HepG2 (cell line): ENCODE measurements around the gene SLC5A6. TPM values are rescaled to one million over a fixed set of nuclear protein-coding genes. Genes with fewer than 3 reads are reported as not detected.

Source experiments
- AFF4 ChIP-seq: sonication (generic); formaldehyde crosslinking; IDR thresholded peaks from 2 replicates; pipeline ENCODE4 v1.4.0; 2020; ENCODE audit warnings: missing genetic modification reagents
- AGO2 ChIP-seq: fragments of 200-400 bp; formaldehyde crosslinking; optimal IDR thresholded peaks from 2 replicates; pipeline ENCODE3; 2017; ENCODE audit warnings: mild to moderate bottlenecking, low read depth, low read length, moderate library complexity
- CREM ChIP-seq, 2 experiments: sonication (generic) in 1 of 2; formaldehyde crosslinking in 1 of 2; IDR thresholded peaks; 2 replicates each; pipeline versions ENCODE4 v1.4.0 to v1.6.1; 2016 to 2020; ENCODE audit warnings: antibody characterized with exemption in 1 of 2, mild to moderate bottlenecking in 1 of 2, missing genetic modification reagents in 1 of 2
- FLYWCH1 ChIP-seq: sonication (generic); formaldehyde crosslinking; IDR thresholded peaks from 2 replicates; pipeline ENCODE4 v1.8.1; 2023; ENCODE audit warnings: mild to moderate bottlenecking, missing genetic modification reagents
- ISL2 ChIP-seq: sonication (generic); formaldehyde crosslinking; IDR thresholded peaks from 2 replicates; pipeline ENCODE4 v1.5.0; 2020; ENCODE audit warnings: missing genetic modification reagents
- MEIS1 ChIP-seq: sonication (generic); formaldehyde crosslinking; IDR thresholded peaks from 2 replicates; pipeline ENCODE4 v1.9.0; 2021; ENCODE audit warnings: mild to moderate bottlenecking, missing genetic modification reagents, moderate library complexity, borderline replicate concordance
- MIER2 ChIP-seq: IDR thresholded peaks from 2 replicates; pipeline ENCODE4 v1.6.1; 2016; ENCODE audit warnings: missing biosample characterization, missing genetic modification reagents
- PCBP2 ChIP-seq: fragments of 200-400 bp; formaldehyde crosslinking; optimal IDR thresholded peaks from 2 replicates; pipeline ENCODE3; 2018; ENCODE audit warnings: low read length, low read depth; ENCODE audit not compliant: poor library complexity, severe bottlenecking
- RAD21 ChIP-seq: fragments of 450-650 bp; formaldehyde crosslinking; IDR thresholded peaks from 2 replicates; pipeline ENCODE4 v1.5.0; 2020; ENCODE audit warnings: mild to moderate bottlenecking
- SAFB2 ChIP-seq: sonication (generic); formaldehyde crosslinking; IDR thresholded peaks from 2 replicates; pipeline ENCODE4 v1.5.1; 2020; ENCODE audit warnings: missing genetic modification reagents, low read depth, mild to moderate bottlenecking, borderline replicate concordance
- TEAD2 ChIP-seq: sonication (generic); formaldehyde crosslinking; IDR thresholded peaks from 2 replicates; pipeline ENCODE4 v1.9.0; 2021; ENCODE audit warnings: missing genetic modification reagents
- ZBTB37 ChIP-seq: sonication (generic); formaldehyde crosslinking; IDR thresholded peaks from 2 replicates; pipeline ENCODE4 v1.4.0; 2020; ENCODE audit warnings: mild to moderate bottlenecking, missing genetic modification reagents
- ZBTB7B ChIP-seq: sonication (generic); formaldehyde crosslinking; IDR thresholded peaks from 2 replicates; pipeline ENCODE4 v1.4.0; 2020; ENCODE audit warnings: missing genetic modification reagents
- ZFP90 ChIP-seq: sonication (generic); formaldehyde crosslinking; IDR thresholded peaks from 2 replicates; pipeline ENCODE4 v1.8.0; 2022; ENCODE audit warnings: missing genetic modification reagents, mild to moderate bottlenecking, inconsistent platforms, borderline replicate concordance
- ZNF160 ChIP-seq: sonication (generic); formaldehyde crosslinking; IDR thresholded peaks from 2 replicates; pipeline ENCODE4 v1.8.0; 2022; ENCODE audit warnings: mild to moderate bottlenecking, inconsistent platforms, missing genetic modification reagents
- ZNF251 ChIP-seq: sonication (generic); formaldehyde crosslinking; IDR thresholded peaks from 2 replicates; pipeline ENCODE4 v1.9.0; 2021; ENCODE audit warnings: mild to moderate bottlenecking, missing genetic modification reagents
- ZNF256 ChIP-seq: sonication (generic); formaldehyde crosslinking; conservative IDR thresholded peaks from 2 replicates; pipeline ENCODE4 v1.4.0; 2020; ENCODE audit warnings: missing genetic modification reagents
- ZNF652 ChIP-seq: IDR thresholded peaks from 2 replicates; pipeline ENCODE4 v1.6.1; 2016; ENCODE audit warnings: low read depth, borderline replicate concordance
- ZNF704 ChIP-seq: sonication (generic); formaldehyde crosslinking; IDR thresholded peaks from 2 replicates; pipeline ENCODE4 v1.8.1; 2023; ENCODE audit warnings: mild to moderate bottlenecking, inconsistent platforms, moderate library complexity, missing genetic modification reagents, borderline replicate concordance
- polyA plus RNA-seq, 8 experiments: library from polyadenylated mRNA; depleted of rRNA in 3 of 8; stranded (reverse) in 7 of 8; unstranded in 1 of 8; fragments of >200 nt; fragmentation: Illumina TruSeq in 4 of 8; extraction: Trizol in 4 of 8; gene quantifications; 2 replicates each; pipeline versions ENCODE4 v1.2.1 to v1.2.3, GENCODE V29; 2011 to 2016; ENCODE audit warnings: low read depth in 4 of 8, missing spikeins in 1 of 8, mixed read lengths in 1 of 8; ENCODE audit not compliant: insufficient read depth in 1 of 8
- total RNA-seq, 5 experiments: library from RNA; depleted of rRNA; stranded (reverse); fragments of >200 nt; fragmentation: Illumina TruSeq; extraction: Trizol; gene quantifications; 2 replicates each; pipeline ENCODE4 v1.2.3, GENCODE V29; 2016; ENCODE audit warnings: low read depth in 1 of 5
- TF ChIP-seq, protein P1 (sequence below): sonication (generic); IDR thresholded peaks from 2 replicates; pipeline ENCODE4 v1.6.1; 2016; ENCODE audit warnings: low read depth, borderline replicate concordance
- TF ChIP-seq, protein P2 (sequence below): sonication (generic); formaldehyde crosslinking; IDR thresholded peaks from 2 replicates; pipeline ENCODE4 v1.5.1; 2020; ENCODE audit warnings: missing genetic modification reagents, mild to moderate bottlenecking, borderline replicate concordance

SLC5A6 gene
- total and polyA plus RNA-seq, 2 of the 13 experiments (the other 11 are each of a cell fraction or from before 2014, with no cell fraction given): 135 to 417 TPM

DNA sequence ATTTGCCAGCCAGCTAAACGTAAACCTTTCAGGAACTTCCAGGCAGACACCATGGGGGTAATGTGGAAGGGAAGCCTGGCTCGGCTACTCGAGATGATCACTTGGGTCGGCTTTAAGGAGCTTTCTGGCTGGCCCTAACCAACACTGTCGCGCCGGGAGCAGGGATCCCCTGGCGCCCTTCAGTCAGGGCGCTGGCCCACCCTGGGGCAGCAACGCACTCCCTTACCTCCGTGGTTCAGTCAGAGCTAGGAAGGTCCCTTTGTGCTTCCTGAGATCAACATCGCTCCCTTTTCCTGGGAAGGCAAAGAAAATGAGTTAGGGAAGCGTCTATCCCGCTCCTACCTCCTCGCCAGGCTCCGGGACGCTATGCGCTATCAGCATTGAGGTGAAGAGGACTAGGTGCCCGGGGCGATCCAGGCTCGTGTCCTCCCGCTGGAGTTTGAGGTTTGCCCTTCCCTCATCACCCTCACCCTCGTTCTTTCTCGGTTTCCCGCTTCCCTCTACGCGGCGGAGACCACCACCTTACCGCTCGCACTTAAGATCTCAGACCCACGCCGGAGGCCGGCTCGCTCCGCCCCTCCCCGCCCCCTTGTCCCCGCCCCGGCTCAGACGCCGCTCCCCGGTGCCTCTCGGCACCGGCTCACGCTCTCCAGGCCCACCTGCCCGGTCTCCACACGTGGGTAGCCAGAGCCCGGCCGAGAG is 676 bp downstream of the SLC5A6 start (continued):
- TF ChIP-seq SAFB2 (CRISPR knock-in tag) (no peak), AGO2 (no peak), ZNF160 (CRISPR knock-in tag) (no peak), ZBTB7B (no peak), RAD21 (no peak; the same call in 1 of the 2 replicates), AFF4 (CRISPR knock-in tag) (no peak), ZNF652 (no peak), MEIS1 (no peak), ZNF256 (CRISPR knock-in tag) (no peak), ZNF251 (CRISPR knock-in tag) (no peak), ZFP90 (CRISPR knock-in tag) (no peak; the same call in 1 of the 2 replicates), ISL2 (CRISPR knock-in tag) (no peak), PCBP2 (no peak), CREM (IDR thresholded peaks at IDR 0.05) (no peak), CREM (CRISPR knock-in tag; IDR thresholded peaks at IDR 0.05) (no peak), MIER2 (no peak), ZBTB37 (CRISPR knock-in tag) (no peak), FLYWCH1 (CRISPR knock-in tag) (no peak), ZNF704 (CRISPR knock-in tag) (no peak), TEAD2 (CRISPR knock-in tag) (no peak)
- TF ChIP-seq, protein P1, sequence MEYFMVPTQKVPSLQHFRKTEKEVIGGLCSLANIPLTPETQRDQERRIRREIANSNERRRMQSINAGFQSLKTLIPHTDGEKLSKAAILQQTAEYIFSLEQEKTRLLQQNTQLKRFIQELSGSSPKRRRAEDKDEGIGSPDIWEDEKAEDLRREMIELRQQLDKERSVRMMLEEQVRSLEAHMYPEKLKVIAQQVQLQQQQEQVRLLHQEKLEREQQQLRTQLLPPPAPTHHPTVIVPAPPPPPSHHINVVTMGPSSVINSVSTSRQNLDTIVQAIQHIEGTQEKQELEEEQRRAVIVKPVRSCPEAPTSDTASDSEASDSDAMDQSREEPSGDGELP: no peak
- TF ChIP-seq, protein P2, sequence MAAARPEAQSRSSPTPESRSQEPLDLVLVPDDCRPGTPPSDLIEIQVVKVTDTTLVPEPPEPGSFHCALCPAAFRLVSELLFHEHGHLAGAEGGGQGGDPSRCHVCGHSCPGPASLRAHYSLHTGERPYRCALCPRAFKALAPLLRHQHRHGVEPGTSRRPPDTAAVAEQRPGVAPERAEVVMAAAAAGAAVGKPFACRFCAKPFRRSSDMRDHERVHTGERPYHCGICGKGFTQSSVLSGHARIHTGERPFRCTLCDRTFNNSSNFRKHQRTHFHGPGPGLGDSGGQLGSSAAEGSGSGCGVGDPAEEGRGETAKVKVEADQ (CRISPR knock-in tag): peak; percentile 50
